ENCODE measurements around the gene RUNX1.

DNA sequence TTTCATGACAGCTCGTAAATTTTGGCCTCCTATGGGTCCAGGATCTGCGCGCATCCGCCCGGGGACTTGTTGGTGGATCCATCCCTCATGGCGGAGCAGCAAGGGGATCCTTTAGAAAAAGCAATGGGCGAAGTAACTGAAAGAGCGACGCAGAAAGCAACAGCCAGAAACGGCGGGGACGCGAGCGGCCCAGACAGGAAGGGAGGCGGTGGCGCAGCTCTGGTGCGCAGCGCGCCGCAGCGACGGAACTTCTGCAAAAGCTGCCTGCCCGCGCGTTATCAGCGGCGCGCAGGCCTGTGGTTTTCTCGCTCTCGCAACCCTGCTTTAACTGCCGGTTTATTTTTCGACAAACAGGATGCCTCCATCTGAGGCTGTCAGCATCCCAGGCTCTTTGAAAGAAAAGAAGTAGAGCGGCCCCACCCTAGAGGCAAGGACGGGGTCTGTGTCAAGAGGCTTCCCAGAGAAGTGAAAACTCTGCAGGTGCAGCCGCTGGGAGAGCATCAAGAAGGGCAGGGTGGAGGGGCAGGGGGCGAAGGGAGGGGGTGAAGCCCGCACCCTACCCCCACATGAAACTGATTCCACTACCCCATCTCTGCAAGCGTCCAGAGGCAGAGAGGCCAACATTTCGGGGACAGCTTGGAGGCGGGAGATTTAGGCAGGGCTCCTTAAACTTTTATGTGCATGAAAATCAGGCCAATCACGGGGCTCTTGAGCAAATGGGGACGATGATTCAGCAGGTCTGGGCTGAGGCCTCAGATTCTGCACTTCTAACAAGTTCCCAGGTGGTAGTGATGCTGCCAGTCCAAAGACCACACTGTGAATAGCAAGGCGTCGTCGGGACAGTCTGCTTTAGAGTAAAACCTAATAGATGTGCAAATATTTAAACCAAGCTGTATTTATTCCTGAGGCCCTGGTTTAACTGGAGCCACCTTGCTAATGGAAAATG lies 22.2 kb downstream of the RUNX1 start:
- TF ChIP-seq, protein P1, sequence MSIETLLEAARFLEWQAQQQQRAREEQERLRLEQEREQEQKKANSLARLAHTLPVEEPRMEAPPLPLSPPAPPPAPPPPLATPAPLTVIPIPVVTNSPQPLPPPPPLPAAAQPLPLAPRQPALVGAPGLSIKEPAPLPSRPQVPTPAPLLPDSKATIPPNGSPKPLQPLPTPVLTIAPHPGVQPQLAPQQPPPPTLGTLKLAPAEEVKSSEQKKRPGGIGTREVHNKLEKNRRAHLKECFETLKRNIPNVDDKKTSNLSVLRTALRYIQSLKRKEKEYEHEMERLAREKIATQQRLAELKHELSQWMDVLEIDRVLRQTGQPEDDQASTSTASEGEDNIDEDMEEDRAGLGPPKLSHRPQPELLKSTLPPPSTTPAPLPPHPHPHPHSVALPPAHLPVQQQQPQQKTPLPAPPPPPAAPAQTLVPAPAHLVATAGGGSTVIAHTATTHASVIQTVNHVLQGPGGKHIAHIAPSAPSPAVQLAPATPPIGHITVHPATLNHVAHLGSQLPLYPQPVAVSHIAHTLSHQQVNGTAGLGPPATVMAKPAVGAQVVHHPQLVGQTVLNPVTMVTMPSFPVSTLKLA (IDR thresholded peaks at IDR 0.05) = no peak
- TF ChIP-seq POLR2A (IDR thresholded peaks at IDR 0.05; ENCODE audit: insufficient read depth in 1 of 2, low read depth in 2 of 2, low read length in 2 of 2) (0 out of 4 replicates have a peak, but pooled peaks of 1 of the 2 experiments have one; percentile 31), STAT5B (CRISPR knock-in tag; IDR thresholded peaks at IDR 0.05) (no peak), SMAD1 (CRISPR knock-in tag; IDR thresholded peaks at IDR 0.05; ENCODE audit: borderline replicate concordance, low read depth) (no peak), ESRRA (CRISPR knock-in tag; IDR thresholded peaks at IDR 0.05; ENCODE audit: low read depth) (no peak), ZNF563 (CRISPR knock-in tag; IDR thresholded peaks at IDR 0.05) (no peak)
- TF ChIP-seq, protein P2, sequence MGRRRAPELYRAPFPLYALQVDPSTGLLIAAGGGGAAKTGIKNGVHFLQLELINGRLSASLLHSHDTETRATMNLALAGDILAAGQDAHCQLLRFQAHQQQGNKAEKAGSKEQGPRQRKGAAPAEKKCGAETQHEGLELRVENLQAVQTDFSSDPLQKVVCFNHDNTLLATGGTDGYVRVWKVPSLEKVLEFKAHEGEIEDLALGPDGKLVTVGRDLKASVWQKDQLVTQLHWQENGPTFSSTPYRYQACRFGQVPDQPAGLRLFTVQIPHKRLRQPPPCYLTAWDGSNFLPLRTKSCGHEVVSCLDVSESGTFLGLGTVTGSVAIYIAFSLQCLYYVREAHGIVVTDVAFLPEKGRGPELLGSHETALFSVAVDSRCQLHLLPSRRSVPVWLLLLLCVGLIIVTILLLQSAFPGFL (CRISPR knock-in tag; IDR thresholded peaks at IDR 0.05) = no peak
- TF ChIP-seq, protein P3, sequence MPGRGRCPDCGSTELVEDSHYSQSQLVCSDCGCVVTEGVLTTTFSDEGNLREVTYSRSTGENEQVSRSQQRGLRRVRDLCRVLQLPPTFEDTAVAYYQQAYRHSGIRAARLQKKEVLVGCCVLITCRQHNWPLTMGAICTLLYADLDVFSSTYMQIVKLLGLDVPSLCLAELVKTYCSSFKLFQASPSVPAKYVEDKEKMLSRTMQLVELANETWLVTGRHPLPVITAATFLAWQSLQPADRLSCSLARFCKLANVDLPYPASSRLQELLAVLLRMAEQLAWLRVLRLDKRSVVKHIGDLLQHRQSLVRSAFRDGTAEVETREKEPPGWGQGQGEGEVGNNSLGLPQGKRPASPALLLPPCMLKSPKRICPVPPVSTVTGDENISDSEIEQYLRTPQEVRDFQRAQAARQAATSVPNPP (CRISPR knock-in tag; IDR thresholded peaks at IDR 0.05) = no peak

All from HepG2 (cell line).